Measurements from ENCODE around the gene BCL2L13. TPM values are rescaled to one million over a fixed set of nuclear protein-coding genes. Genes with fewer than 3 reads are reported as not detected.

Gene BCL2L13
- total RNA-seq, 4 donors from 2014 or later: 56.6 to 71.3 (median 68.9) TPM

GRCh38 chr22:17779286-17780115 lies 140.9 kb downstream of the BCL2L13 start:
- H3K9me3 ChIP-seq: no peaks in the 10 kb centered on the region
- no peaks in the 10 kb centered on the region for H3K36me3 ChIP-seq
- H3K27me3 ChIP-seq: no peaks in the 10 kb centered on the region
- peaks cover 37% of the 10 kb centered on the region for H3K4me1 ChIP-seq
- H3K27ac ChIP-seq: no peak overlapping the region
- no peak for DNase-seq (ENCODE audit: low spot score in 2 of 2)
- H3K4me3 ChIP-seq: no peak overlapping the region
- WGBS: 85% methylated on average over 14 of the region's 27 CpGs
- TF ChIP-seq POLR2A (IDR thresholded peaks at IDR 0.05) (no peak), POLR2AphosphoS5 (IDR thresholded peaks at IDR 0.05) (no peak), EP300 (IDR thresholded peaks at IDR 0.05) (no peak)

GRCh38 chr22:17780116-17780740 lies 141.7 kb downstream of the BCL2L13 start:
- peaks cover 32% of the 10 kb centered on the region for H3K4me1 ChIP-seq
- no peak for DNase-seq (ENCODE audit: low spot score in 2 of 2)
- no peak overlapping the region for H3K4me3 ChIP-seq
- TF ChIP-seq EP300 (IDR thresholded peaks at IDR 0.05) (no peak), POLR2AphosphoS5 (IDR thresholded peaks at IDR 0.05) (no peak), POLR2A (IDR thresholded peaks at IDR 0.05) (no peak), CTCF (IDR thresholded peaks at IDR 0.05) (no peak)
- no peaks in the 10 kb centered on the region for H3K9me3 ChIP-seq
- H3K36me3 ChIP-seq: no peaks in the 10 kb centered on the region
- H3K27me3 ChIP-seq: no peaks in the 10 kb centered on the region
- WGBS: 87% methylated on average over 12 of the region's 19 CpGs
- H3K27ac ChIP-seq: no peak overlapping the region

Other genes starting within 250 kb of the BCL2L13 start
- gene SLC25A18, start 75.3 kb upstream of the BCL2L13 start, total RNA-seq: 1 to 10 TPM in 2 of 4 donors, under 1 TPM in 2; 0.26 to 3.1 (median 0.80) TPM
- gene ATP6V1E1, start 10.0 kb upstream of the BCL2L13 start, total RNA-seq: 100 to 1,000 TPM; 106 to 128 (median 115) TPM
- gene BID, start 135.7 kb downstream of the BCL2L13 start, total RNA-seq: 10 to 100 TPM; 11.8 to 26.6 (median 18.4) TPM